Measurements from ENCODE around the gene HMCN2. TPM values are rescaled to one million over a fixed set of nuclear protein-coding genes. Genes with fewer than 3 reads are reported as not detected.

Gene HMCN2
- total RNA-seq, 1 experiment from 2014 or later, result 8.6 TPM

- WGBS (ENCODE audit: extremely low coverage, insufficient read length, low lambda C conversion rate), result no CpG with 5 or more reads among the region's 18 CpGs
Measured at GRCh38 chr9:130301483-130302286, 36.1 kb downstream of the HMCN2 start.

More at GRCh38 chr9:130301483-130302286, 36.1 kb downstream of the HMCN2 start:
- Histone ChIP-seq H3K9ac (ENCODE audit: extremely low read depth, insufficient read length, low read length) (no peak overlapping the region), H2AK5ac (ENCODE audit: insufficient read length, low read length) (no peak overlapping the region), H2BK20ac (ENCODE audit: low read depth, low read length, poor library complexity, severe bottlenecking) (no peak overlapping the region), H4K91ac (ENCODE audit: insufficient read length, low read depth, low read length) (no peak overlapping the region), H3K4ac (ENCODE audit: low read depth, low read length) (no peak overlapping the region), H3K27me3 (ENCODE audit: insufficient read depth, low read length) (no peaks in the 10 kb centered on the region), H3K4me1 (ENCODE audit: insufficient read depth, low read length) (no peaks in the 10 kb centered on the region; the same call in 1 of the 2 replicates), H3K79me1 (ENCODE audit: insufficient read depth, low read depth, low read length, poor library complexity, severe bottlenecking) (no peaks in the 10 kb centered on the region), H3K23ac (ENCODE audit: insufficient read length, low read depth, low read length) (no peak overlapping the region), H3K18ac (ENCODE audit: insufficient read length, low read depth, low read length) (no peak overlapping the region), H3K56ac (ENCODE audit: insufficient read length, low read depth, low read length) (no peak overlapping the region), H2AFZ (ENCODE audit: low read length) (no peak overlapping the region), H4K20me1 (ENCODE audit: control insufficient read depth, insufficient read depth, insufficient read length) (no peaks in the 10 kb centered on the region), H3K79me2 (ENCODE audit: insufficient read depth, low read length) (no peaks in the 10 kb centered on the region), H3K14ac (ENCODE audit: insufficient read depth, low read length) (no peak overlapping the region), H3K27ac (ENCODE audit: insufficient read length, low read depth, low read length) (no peak overlapping the region), H2BK12ac (ENCODE audit: insufficient read length, low read depth, low read length) (no peak overlapping the region), H2BK120ac (ENCODE audit: low read depth, low read length, poor library complexity, severe bottlenecking) (no peak overlapping the region), H4K5ac (ENCODE audit: insufficient read length, low read depth, low read length) (no peak overlapping the region), H2BK15ac (ENCODE audit: low read depth, low read length) (no peak overlapping the region), H3T11ph (ENCODE audit: low read length) (no peak overlapping the region), H3K9me3 (ENCODE audit: control insufficient read depth, low read depth, low read length) (no peaks in the 10 kb centered on the region), H4K8ac (replicated peaks; ENCODE audit: insufficient read length, low read depth, low read length) (no peak overlapping the region), H3K23me2 (ENCODE audit: insufficient read length, low read depth, low read length, poor library complexity, severe bottlenecking) (no peaks in the 10 kb centered on the region), H2BK5ac (ENCODE audit: insufficient read length, low read length) (no peak overlapping the region), H3K4me2 (ENCODE audit: insufficient read depth, insufficient read length, low read length) (no peak overlapping the region)
- peaks cover 10 to 34% (median 12%) of the 10 kb centered on the region in 3 experiments; a peak in 6 of 7 replicates for H3K36me3 Mint-ChIP-seq (ENCODE audit: insufficient read depth in 1 of 3, low read depth in 3 of 3)
- no peak for DNase-seq
- H3K9me3 Mint-ChIP-seq, result no peaks in the 10 kb centered on the region
- TF ChIP-seq CTCF (conservative IDR thresholded peaks at IDR 0.05), result no peak
- H3K27me3 Mint-ChIP-seq (ENCODE audit: low read depth), result no peaks in the 10 kb centered on the region
- no peak overlapping the region for H3K4me3 Mint-ChIP-seq
- H3K27ac Mint-ChIP-seq, result no peak overlapping the region
- peaks cover 8 to 11% of the 10 kb centered on the region in 2 experiments for H3K4me1 Mint-ChIP-seq

All from H9 (cell line).